PC-9 (cell line): ENCODE data around the gene SNX27. TPM values are rescaled to one million over a fixed set of nuclear protein-coding genes. Genes with fewer than 3 reads are reported as not detected.

ENCODE experiments used
- BruUV-seq: library from RNA; stranded (reverse); fragments of 400-500 nt; replicated peaks from 2 replicates; lab custom pipeline; 2021; lab: Mats Ljungman, UMichigan
- CTCF ChIA-PET: fragments of 300-600 bp; sonication (Branson Sonifier 250); formaldehyde crosslinking; loops from one replicate; lab custom pipeline; 2022; ENCODE audit warnings: antibody characterized with exemption; lab: Charles Lee
- POLR2A ChIA-PET: fragments of 300-600 bp; sonication (Branson Sonifier 250); formaldehyde crosslinking; loops from one replicate; lab custom pipeline; 2022; ENCODE audit warnings: antibody characterized with exemption; ENCODE audit not compliant: unreplicated experiment; lab: Charles Lee
- DNase-seq, 2 experiments: peaks; one replicate each; pipeline versions ENCODE4 v3.0.0 to v3.0.0-alpha.2; 2015 to 2022; ENCODE audit warnings: mixed read lengths in 1 of 2
- H2AFZ ChIP-seq: fragments of 200-600 bp; sonication (generic); 2 replicates; pipeline ENCODE4 v1.8.1; 2017; ENCODE audit warnings: antibody characterized with exemption
- H3F3A ChIP-seq: fragments of 200-600 bp; sonication (generic); 2 replicates; pipeline ENCODE4 v1.8.1; 2017; ENCODE audit warnings: antibody characterized with exemption, mild to moderate bottlenecking, low read depth; ENCODE audit not compliant: insufficient read depth
- H3K27ac ChIP-seq: fragments of 200-600 bp; sonication (generic); 2 replicates; pipeline ENCODE4 v1.6.1; 2016; ENCODE audit warnings: mixed run types
- H3K27me3 ChIP-seq: fragments of 200-600 bp; sonication (generic); 2 replicates; pipeline ENCODE4 v1.6.1; 2016; ENCODE audit warnings: low read depth, mixed run types; ENCODE audit not compliant: insufficient read depth
- H3K36me3 ChIP-seq: fragments of 200-600 bp; sonication (generic); 2 replicates; pipeline ENCODE4 v1.6.1; 2016; ENCODE audit warnings: low read depth, mixed run types
- H3K4me1 ChIP-seq: fragments of 200-600 bp; sonication (generic); replicated peaks from 2 replicates; pipeline ENCODE4 v1.6.1; 2016; ENCODE audit warnings: mixed run types; ENCODE audit not compliant: insufficient read depth
- H3K4me2 ChIP-seq: fragments of 200-600 bp; sonication (generic); 2 replicates; pipeline ENCODE4 v1.6.1; 2017; ENCODE audit warnings: mixed run types
- H3K4me3 ChIP-seq: fragments of 200-600 bp; sonication (generic); 2 replicates; pipeline ENCODE4 v1.6.1; 2016; ENCODE audit warnings: mixed run types
- H3K79me2 ChIP-seq: fragments of 200-600 bp; sonication (generic); 2 replicates; pipeline ENCODE4 v1.6.1; 2017; ENCODE audit warnings: low read depth, mixed run types
- H3K9me2 ChIP-seq: fragments of 200-600 bp; sonication (generic); 2 replicates; pipeline ENCODE4 v1.8.1; 2017; ENCODE audit warnings: mild to moderate bottlenecking; ENCODE audit not compliant: insufficient read depth
- H3K9me3 ChIP-seq: fragments of 200-600 bp; sonication (generic); 2 replicates; pipeline ENCODE4 v1.8.1; 2016; ENCODE audit warnings: low read depth; ENCODE audit not compliant: insufficient read depth
- H4K20me1 ChIP-seq: fragments of 200-600 bp; sonication (generic); 2 replicates; pipeline ENCODE4 v1.8.1; 2017; ENCODE audit not compliant: insufficient read depth
- EZH2 ChIP-seq: fragments of 200-600 bp; sonication (generic); IDR thresholded peaks from 2 replicates; pipeline ENCODE4 v1.8.0; 2017; ENCODE audit warnings: antibody characterized with exemption, low read depth
- intact Hi-C: fragments of 100-400 bp; cut with micrococcal nuclease; formaldehyde crosslinking; loops from one replicate; pipeline ENCODE4 v1.10.0; 2022; ENCODE audit not compliant: unreplicated experiment
- total RNA-seq: library from RNA; stranded (reverse); gene quantifications from 2 replicates; pipeline ENCODE4 v1.2.3, GENCODE V29; 2021
- TF ChIP-seq, protein P1 (sequence below): fragments of 200-600 bp; sonication (generic); conservative IDR thresholded peaks from 2 replicates; pipeline ENCODE4 v1.6.1; 2017; ENCODE audit warnings: mixed run types, antibody characterized with exemption, mild to moderate bottlenecking, moderate library complexity

SNX27 gene
- total RNA-seq, 1 experiment from 2014 or later, result 40.1 TPM

DNA sequence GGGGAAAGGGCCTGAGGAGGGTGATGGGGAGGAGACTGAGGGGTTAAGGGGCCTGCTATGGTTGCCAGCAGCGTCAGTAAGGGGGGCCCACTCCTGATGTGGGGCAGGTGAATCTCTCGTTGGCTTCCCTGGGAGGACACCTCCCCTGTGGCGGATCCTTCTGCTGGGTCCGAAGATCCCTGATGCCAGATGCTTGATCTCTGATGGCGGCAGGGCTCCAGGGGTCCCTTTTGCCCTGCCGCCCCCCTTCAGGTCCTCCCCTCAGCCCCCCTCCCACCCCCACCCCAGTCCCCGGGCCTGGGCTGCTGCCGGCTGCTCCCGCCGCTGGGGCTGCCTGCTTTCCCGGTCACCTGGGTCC, 104.5 kb downstream of the SNX27 start:
- Histone ChIP-seq H3K4me3 (no peak overlapping the region), H2AFZ (no peak overlapping the region), H3K9me3 (no peaks in the 10 kb centered on the region), H3K9me2 (no peaks in the 10 kb centered on the region), H3K36me3 (no peaks in the 10 kb centered on the region), H3K27me3 (peaks cover 60% of the 10 kb centered on the region), H3F3A (no peaks in the 10 kb centered on the region), H3K27ac (no peak overlapping the region), H3K79me2 (no peaks in the 10 kb centered on the region), H3K4me2 (no peak overlapping the region), H3K4me1 (no peaks in the 10 kb centered on the region), H4K20me1 (no peaks in the 10 kb centered on the region)
- ChIA-PET CTCF (no interaction called here), POLR2A (no interaction called here)
- intact Hi-C loops, result no loop called here
- no TSS peak for BruUV-seq
- no peak for DNase-seq
- no peak for TF ChIP-seq EZH2
- TF ChIP-seq, protein P1, sequence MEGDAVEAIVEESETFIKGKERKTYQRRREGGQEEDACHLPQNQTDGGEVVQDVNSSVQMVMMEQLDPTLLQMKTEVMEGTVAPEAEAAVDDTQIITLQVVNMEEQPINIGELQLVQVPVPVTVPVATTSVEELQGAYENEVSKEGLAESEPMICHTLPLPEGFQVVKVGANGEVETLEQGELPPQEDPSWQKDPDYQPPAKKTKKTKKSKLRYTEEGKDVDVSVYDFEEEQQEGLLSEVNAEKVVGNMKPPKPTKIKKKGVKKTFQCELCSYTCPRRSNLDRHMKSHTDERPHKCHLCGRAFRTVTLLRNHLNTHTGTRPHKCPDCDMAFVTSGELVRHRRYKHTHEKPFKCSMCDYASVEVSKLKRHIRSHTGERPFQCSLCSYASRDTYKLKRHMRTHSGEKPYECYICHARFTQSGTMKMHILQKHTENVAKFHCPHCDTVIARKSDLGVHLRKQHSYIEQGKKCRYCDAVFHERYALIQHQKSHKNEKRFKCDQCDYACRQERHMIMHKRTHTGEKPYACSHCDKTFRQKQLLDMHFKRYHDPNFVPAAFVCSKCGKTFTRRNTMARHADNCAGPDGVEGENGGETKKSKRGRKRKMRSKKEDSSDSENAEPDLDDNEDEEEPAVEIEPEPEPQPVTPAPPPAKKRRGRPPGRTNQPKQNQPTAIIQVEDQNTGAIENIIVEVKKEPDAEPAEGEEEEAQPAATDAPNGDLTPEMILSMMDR, result no peak

DNA sequence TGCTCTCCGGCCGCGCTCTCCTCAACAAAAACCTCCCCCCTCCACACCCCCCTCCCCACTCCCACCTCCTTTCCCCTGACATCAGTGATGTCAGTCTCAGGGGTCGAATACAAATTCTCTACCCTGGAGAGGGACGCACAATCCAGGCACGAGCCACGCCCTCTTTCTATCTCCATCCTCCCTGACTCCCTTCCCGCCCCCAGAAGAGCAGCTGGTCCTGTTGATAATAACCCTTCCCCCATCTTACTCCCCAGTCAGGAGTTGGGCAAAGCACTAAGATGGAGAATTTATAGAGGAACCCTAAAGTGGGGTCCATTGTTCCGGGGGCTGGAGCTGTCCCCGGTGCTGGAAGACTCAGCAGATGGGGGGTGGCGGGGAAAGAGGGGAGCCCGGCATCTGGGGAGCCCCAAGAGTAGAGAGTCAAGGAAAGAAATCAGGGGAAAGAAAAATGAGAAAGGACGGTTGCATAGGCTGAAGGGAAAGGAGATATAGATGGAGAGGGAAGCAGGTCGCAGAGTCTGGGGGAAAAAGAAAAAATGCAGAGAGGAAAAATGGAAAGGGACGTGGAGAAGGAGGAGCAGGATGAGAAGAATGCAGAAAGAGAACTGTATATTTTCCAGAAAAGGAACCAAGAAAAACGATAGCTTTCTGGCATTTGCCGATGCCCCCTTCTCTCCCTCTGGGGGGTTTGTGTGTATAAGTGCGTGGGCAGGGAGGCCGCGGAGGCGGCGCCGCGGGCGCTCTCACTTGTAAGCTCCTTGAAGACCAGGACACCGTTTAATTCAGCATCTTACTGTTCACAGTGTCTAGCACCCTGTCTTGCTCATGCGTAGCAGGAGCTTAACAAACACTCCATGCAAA, 105.2 kb downstream of the SNX27 start, which contains the start of gene CELF3:
CELF3 (minus strand) TSS at position 33 of the 861 bp plus-strand sequence. CDS start 783 bp downstream, outside the sequence.
- no peak for DNase-seq
- H3K79me2 ChIP-seq, result no peaks in the 10 kb centered on the region
- H4K20me1 ChIP-seq, result no peaks in the 10 kb centered on the region
- H3K27ac ChIP-seq, result no peak within 1 kb of the TSS
- H3K27me3 ChIP-seq, result peaks cover 58% of the 10 kb centered on the region
- POLR2A ChIA-PET, result no interaction called here
- H3K9me2 ChIP-seq, result no peaks in the 10 kb centered on the region
- CTCF ChIA-PET, result no interaction called here
- H2AFZ ChIP-seq, result no peak within 1 kb of the TSS
- no peak within 1 kb of the TSS for H3K4me3 ChIP-seq
- no peak within 1 kb of the TSS for H3K4me2 ChIP-seq
- TF ChIP-seq, protein P1, result no peak
- TF ChIP-seq EZH2, result no peak
- no peaks in the 10 kb centered on the region for H3K9me3 ChIP-seq
- H3K4me1 ChIP-seq, result no peaks in the 10 kb centered on the region
- H3F3A ChIP-seq, result no peaks in the 10 kb centered on the region
- intact Hi-C loops, result no loop called here
- no TSS peak for BruUV-seq
- H3K36me3 ChIP-seq, result no peaks in the 10 kb centered on the region

DNA sequence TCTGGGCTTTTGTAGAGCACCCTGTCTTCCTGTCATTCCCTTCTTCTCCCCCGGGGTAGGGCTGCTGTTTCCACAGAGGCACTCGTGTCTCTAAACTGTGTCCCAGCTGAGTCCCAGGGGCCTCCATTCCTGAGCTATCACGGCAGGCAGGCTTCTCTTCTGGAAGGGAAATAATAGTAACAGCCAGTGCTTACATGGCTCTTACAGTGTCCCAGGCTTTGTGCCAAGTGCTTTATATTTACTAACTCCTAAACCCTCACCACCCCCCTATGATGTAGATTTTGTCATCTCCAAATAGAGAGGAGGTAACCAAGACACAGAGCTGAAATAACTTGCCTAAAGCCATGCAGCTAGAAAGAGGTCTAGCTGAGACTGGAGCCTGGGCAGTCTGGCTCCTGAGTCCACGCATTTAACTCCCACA, 106.2 kb downstream of the SNX27 start:
- H3K4me3 ChIP-seq, result no peak overlapping the region
- no peaks in the 10 kb centered on the region for H3K9me2 ChIP-seq
- intact Hi-C loops, result no loop called here
- H2AFZ ChIP-seq, result no peak overlapping the region
- ChIA-PET POLR2A (interaction anchor here (0.6 kb wide), 1 partner anchor 275 kb away, joined by 3 read pairs; no protein-coding TSS in a partner anchor), CTCF (no interaction called here)
- H4K20me1 ChIP-seq, result no peaks in the 10 kb centered on the region
- no peaks in the 10 kb centered on the region for H3F3A ChIP-seq
- H3K79me2 ChIP-seq, result no peaks in the 10 kb centered on the region
- no TSS peak for BruUV-seq
- H3K36me3 ChIP-seq, result no peaks in the 10 kb centered on the region
- DNase-seq, result no peak
- no peak overlapping the region for H3K27ac ChIP-seq
- TF ChIP-seq EZH2, result no peak
- TF ChIP-seq, protein P1, result no peak
- no peaks in the 10 kb centered on the region for H3K9me3 ChIP-seq
- H3K4me2 ChIP-seq, result no peak overlapping the region
- peaks cover 57% of the 10 kb centered on the region for H3K27me3 ChIP-seq
- no peaks in the 10 kb centered on the region for H3K4me1 ChIP-seq
